IPS-18a (cell line): ENCODE measurements around the gene KRTAP19-1.

ENCODE experiments used
- H3K27ac ChIP-seq: one replicate; pipeline ENCODE4 v1.5.1; 2013; ENCODE audit warnings: low read length
- H3K27me3 ChIP-seq: one replicate; pipeline ENCODE4 v1.6.1; 2013; ENCODE audit warnings: mild to moderate bottlenecking, low read length; ENCODE audit not compliant: control insufficient read depth, insufficient read depth
- H3K36me3 ChIP-seq: one replicate; pipeline ENCODE4 v1.6.1; 2013; ENCODE audit warnings: low read depth, low read length; ENCODE audit not compliant: control insufficient read depth
- H3K4me1 ChIP-seq: one replicate; pipeline ENCODE4 v1.6.1; 2013; ENCODE audit warnings: low read depth, low read length; ENCODE audit not compliant: control insufficient read depth
- H3K4me3 ChIP-seq: one replicate; pipeline ENCODE4 v1.5.1; 2013; ENCODE audit warnings: low read length
- H3K9ac ChIP-seq: one replicate; pipeline ENCODE4 v1.6.1; 2013; ENCODE audit warnings: mild to moderate bottlenecking, low read length, moderate library complexity
- H3K9me3 ChIP-seq: one replicate; pipeline ENCODE4 v1.6.1; 2013; ENCODE audit warnings: low read depth, low read length; ENCODE audit not compliant: control insufficient read depth

KRTAP19-1 gene

DNA sequence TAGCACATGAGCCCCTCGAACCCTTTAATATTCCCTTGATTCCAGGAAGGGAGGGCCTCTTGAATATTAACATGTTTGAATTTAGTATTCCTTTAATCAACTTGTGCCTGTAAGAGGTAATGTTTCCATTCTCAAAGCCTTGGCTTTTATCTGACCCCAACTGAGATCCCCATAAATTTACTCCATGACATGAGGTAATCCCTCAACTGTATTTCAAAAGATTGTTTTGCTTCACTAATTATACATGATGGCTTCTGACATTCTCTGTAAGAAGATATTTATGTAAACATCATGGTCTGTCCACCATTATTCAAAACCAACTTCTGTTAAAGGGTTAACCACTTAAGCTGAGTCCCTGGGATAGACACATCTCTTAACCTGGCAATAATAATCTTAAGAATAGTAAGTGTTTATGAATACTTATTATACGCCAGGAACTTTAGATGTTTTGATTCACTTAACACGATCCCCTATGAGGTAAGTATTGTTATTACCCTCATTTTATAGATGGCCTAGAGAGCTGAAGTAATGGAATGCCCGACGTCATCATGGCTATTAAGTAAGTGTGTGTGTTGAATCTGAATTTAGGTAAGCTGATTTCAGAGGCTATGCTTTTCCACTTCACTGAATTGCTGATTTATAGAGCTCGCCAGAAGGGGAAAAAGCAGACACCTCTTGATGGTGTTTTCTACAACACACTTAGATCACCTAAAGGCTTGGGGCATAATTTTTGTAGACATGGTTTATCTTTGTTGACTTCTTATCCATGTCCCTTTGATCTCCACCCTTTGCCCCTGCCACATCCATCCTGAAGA lies 11.1 kb downstream of the KRTAP19-1 start:
- Histone ChIP-seq H3K9me3 (no peaks in the 10 kb centered on the region), H3K4me1 (no peaks in the 10 kb centered on the region), H3K9ac (no peak overlapping the region), H3K36me3 (no peaks in the 10 kb centered on the region), H3K4me3 (no peak overlapping the region), H3K27me3 (no peaks in the 10 kb centered on the region), H3K27ac (no peak overlapping the region)

DNA sequence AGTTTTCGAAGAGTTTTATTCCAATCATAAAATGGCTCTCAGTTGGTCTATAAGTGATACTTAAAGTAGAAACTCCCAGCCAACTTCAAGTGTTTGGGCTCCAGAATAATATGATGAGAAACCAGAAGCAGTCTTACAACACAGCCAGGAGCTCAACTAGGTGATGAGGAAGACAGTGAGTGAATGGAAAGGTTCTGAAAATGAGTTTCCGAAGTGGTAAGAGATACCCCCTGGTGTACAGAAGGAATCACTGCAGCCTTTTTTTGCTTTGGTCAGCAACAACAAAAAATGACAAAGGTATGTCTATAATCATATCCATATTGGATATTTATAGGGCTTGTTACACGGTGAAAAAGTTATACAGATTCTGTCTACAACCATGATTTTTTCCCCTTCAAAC lies 16.5 kb downstream of the KRTAP19-1 start:
- H3K36me3 ChIP-seq, result no peaks in the 10 kb centered on the region
- H3K4me1 ChIP-seq, result no peaks in the 10 kb centered on the region

DNA sequence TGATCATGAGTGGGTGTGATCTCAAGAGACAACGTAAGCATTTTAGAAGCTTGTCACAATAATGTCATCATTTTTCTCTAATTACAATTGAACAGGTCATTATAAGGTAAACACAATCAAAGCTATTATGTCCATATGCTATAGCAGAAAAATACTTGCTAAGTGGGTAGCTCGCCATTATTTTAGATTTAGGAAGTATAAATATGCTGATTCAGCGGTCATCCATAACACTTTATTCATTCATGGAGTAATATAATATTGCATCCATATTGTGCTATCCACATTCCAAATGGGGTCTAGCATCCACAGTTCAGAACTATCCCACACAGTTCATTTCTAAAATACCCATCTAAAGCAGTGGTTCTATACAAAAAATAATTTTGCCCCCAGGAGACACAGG lies 31.7 kb downstream of the KRTAP19-1 start:
- H3K27ac ChIP-seq, result no peak overlapping the region

More for the DNA sequence above, 16.5 kb downstream of the KRTAP19-1 start:
- Histone ChIP-seq H3K27ac (no peak overlapping the region), H3K4me3 (no peak overlapping the region), H3K9ac (no peak overlapping the region), H3K27me3 (no peaks in the 10 kb centered on the region), H3K9me3 (no peaks in the 10 kb centered on the region)

DNA sequence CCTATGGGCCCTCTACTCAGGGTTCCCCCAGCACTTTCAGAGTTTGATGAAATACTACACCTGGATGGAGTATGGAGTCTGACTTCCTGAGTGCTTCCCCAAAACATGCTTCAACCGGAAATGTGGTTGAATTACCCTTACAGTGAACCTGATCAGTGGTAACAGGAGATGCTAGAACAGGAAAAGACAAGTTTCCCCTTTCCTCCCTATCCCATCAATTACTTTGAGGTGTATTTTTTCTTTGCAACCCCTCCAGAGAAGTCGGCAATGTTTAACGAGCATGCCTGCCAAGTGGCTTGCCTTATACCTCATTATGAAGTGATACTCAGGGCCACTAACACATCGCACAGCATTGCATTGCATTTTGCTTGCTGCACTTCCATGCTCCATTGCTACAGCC lies 33.1 kb downstream of the KRTAP19-1 start:
- peaks cover 12% of the 10 kb centered on the region for H3K4me1 ChIP-seq
- H3K27ac ChIP-seq, result no peak overlapping the region
- no peak overlapping the region for H3K9ac ChIP-seq
- no peak overlapping the region for H3K4me3 ChIP-seq
- H3K27me3 ChIP-seq, result no peaks in the 10 kb centered on the region
- H3K36me3 ChIP-seq, result no peaks in the 10 kb centered on the region
- no peaks in the 10 kb centered on the region for H3K9me3 ChIP-seq

More for the DNA sequence above, 31.7 kb downstream of the KRTAP19-1 start:
- H3K36me3 ChIP-seq, result no peaks in the 10 kb centered on the region
- H3K4me1 ChIP-seq, result peaks cover 4% of the 10 kb centered on the region
- no peak overlapping the region for H3K9ac ChIP-seq
- no peak overlapping the region for H3K4me3 ChIP-seq
- no peaks in the 10 kb centered on the region for H3K9me3 ChIP-seq
- H3K27me3 ChIP-seq, result no peaks in the 10 kb centered on the region

DNA sequence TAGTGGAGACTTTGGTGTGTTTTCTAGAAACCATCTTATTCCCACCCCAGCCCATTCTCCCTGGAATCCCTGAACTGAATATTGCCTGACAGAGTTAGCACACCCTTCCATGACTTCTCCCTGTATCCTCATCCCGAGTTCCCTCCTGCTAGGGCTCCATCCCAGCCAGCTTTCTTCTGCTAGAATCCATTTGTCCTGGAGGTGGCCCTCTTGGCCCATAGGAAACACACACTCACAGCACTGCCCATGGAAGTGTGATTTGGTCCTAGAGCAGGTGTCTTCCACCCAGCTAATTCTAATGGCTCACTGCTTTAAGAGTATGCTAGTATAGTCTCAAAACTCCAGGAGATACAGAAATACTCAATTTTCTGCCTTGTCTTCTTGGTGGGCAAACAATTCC lies 36.0 kb downstream of the KRTAP19-1 start:
- Histone ChIP-seq H3K4me3 (no peak overlapping the region), H3K4me1 (peaks cover 12% of the 10 kb centered on the region), H3K9me3 (no peaks in the 10 kb centered on the region), H3K9ac (no peak overlapping the region), H3K36me3 (no peaks in the 10 kb centered on the region), H3K27ac (no peak overlapping the region), H3K27me3 (no peaks in the 10 kb centered on the region)

DNA sequence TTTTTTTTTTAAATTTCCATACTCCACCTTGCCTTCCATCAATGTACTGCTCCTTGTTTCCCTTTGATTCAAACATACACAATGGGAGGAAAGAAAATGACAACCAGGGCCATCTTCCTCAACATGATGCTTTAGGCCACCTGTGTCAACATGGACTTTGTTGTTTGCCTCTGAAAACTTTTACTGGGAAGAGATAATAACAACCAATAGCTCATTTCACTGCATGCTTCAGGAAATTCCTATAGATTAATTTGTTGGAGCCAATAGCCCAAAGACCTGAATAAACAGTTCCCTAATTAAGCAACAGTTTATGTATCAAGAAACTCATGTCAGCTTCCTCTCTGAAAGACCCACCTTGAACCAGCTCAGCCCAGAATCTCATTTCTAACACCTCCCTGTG lies 36.9 kb downstream of the KRTAP19-1 start:
- Histone ChIP-seq H3K27me3 (no peaks in the 10 kb centered on the region), H3K36me3 (no peaks in the 10 kb centered on the region), H3K27ac (no peak overlapping the region), H3K4me3 (no peak overlapping the region), H3K9ac (no peak overlapping the region), H3K4me1 (peaks cover 12% of the 10 kb centered on the region), H3K9me3 (no peaks in the 10 kb centered on the region)

DNA sequence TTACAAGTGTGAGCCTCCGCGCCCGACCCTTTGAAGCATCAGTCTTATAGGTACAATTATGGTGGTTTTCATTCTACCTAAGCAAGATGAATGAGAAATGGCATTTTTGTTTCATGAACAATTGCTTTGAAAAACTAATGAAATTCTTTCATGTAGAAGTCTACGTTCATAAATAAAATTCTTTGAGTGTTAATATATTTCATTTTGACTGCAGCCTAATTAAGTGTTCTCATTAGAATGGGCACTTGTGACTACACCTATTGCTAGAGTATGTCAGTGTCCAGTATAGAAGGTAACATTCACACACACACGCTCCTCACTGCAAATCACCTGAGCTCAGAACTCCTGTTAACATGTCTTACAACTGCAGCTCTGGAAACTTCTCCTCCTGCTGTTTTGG lies 40.2 kb downstream of the KRTAP19-1 start, which contains the start of gene KRTAP15-1:
KRTAP15-1 (plus strand) TSS at position 301 of the 400 bp plus-strand sequence; CDS start at position 354, 53 bp downstream.
- Histone ChIP-seq H3K4me3 (no peak within 1 kb of the TSS), H3K4me1 (peaks cover 12% of the 10 kb centered on the region), H3K9ac (no peak within 1 kb of the TSS), H3K27ac (no peak within 1 kb of the TSS), H3K9me3 (no peaks in the 10 kb centered on the region), H3K36me3 (no peaks in the 10 kb centered on the region), H3K27me3 (no peaks in the 10 kb centered on the region)

DNA sequence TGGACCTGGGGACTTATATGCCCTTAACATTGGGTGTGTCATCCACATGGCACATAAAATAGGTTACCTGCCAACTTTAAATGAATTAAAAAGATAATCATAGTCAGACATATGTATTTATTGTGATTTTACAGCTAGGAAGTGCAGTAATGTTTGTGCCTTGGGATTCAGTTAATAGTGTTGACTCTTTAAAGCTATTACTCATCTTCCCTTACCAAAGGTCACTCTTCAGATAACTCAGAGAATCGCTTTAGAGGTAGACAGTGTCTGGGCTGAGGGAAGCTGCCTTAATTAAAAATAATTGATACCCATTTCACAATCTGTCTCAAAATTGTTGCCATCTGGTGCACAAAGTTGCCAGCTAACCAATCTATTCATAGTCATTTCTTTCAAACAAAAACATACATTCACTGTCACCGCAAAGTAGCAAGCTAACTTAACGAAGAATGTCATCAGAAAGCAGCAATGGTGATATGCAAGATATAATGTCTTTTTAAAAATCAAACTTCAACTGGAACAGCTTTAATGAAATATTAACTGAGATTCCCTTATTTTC lies 43.1 kb downstream of the KRTAP19-1 start:
- Histone ChIP-seq H3K9ac (no peak overlapping the region), H3K4me1 (no peaks in the 10 kb centered on the region), H3K27me3 (no peaks in the 10 kb centered on the region), H3K36me3 (no peaks in the 10 kb centered on the region), H3K4me3 (no peak overlapping the region), H3K9me3 (no peaks in the 10 kb centered on the region), H3K27ac (no peak overlapping the region)

DNA sequence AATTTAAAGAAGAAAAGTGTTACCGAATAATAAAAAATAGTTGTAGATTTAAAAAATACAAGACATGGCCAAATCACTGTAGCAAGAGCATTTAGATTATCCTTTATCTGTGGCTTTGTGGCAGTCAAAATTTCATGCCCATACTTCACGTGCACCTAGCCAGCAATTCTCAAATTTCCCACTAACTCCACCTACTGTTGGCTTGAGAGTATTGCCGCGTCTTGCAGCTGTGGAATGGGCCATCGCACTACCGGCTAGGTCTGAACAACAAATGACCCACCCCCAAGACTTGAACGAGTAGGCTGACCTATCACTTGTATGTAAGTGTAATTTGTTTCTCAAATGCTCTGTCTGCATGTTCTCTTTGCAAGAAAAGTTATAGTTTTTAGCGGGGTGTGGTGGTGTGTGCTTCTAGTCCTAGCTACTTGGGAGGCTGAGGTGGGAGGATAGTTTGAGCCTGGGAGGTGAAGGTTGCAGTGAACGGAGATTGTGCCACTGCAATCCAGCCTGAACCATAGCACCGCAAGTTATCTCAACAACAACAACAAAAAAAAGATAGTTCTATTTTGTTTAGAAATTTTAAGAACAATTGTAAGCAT lies 46.0 kb downstream of the KRTAP19-1 start:
- H3K27me3 ChIP-seq, result no peaks in the 10 kb centered on the region
- H3K4me3 ChIP-seq, result no peak overlapping the region
- no peak overlapping the region for H3K9ac ChIP-seq
- H3K27ac ChIP-seq, result no peak overlapping the region
- no peaks in the 10 kb centered on the region for H3K4me1 ChIP-seq
- H3K36me3 ChIP-seq, result no peaks in the 10 kb centered on the region
- H3K9me3 ChIP-seq, result no peaks in the 10 kb centered on the region

DNA sequence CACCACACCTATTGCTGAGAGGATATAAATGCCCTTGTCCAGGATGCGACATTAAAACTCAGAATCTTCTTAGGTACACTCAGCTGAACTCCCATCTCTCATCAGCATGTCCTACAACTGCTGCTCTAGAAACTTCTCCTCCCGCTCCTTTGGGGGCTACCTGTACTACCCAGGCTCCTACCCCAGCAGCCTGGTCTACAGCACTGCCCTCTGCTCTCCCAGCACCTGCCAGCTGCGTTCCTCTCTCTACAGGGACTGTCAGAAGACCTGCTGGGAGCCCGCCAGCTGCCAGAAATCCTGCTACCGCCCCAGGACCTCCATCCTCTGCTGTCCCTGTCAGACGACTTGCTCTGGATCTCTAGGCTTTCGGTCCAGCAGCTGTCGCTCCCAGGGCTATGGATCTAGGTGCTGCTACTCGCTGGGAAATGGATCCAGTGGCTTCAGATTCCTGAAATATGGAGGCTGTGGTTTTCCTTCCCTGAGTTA lies 50.0 kb downstream of the KRTAP19-1 start, which contains the start of gene KRTAP13-4:
KRTAP13-4 (plus strand) TSS at position 51 of the 486 bp plus-strand sequence; CDS start at position 107, 56 bp downstream.
- Histone ChIP-seq H3K4me1 (peaks cover 11% of the 10 kb centered on the region), H3K27ac (no peak within 1 kb of the TSS), H3K4me3 (no peak within 1 kb of the TSS), H3K27me3 (no peaks in the 10 kb centered on the region), H3K9me3 (no peaks in the 10 kb centered on the region), H3K9ac (no peak within 1 kb of the TSS), H3K36me3 (no peaks in the 10 kb centered on the region)
